ENCODE results near the gene UNCX.
"Not testable (repeated sequence)": the region's sequence is repeated elsewhere in the genome, so short reads cannot be mapped to it uniquely, and the experiment has no call there.

The UNCX gene

DNA sequence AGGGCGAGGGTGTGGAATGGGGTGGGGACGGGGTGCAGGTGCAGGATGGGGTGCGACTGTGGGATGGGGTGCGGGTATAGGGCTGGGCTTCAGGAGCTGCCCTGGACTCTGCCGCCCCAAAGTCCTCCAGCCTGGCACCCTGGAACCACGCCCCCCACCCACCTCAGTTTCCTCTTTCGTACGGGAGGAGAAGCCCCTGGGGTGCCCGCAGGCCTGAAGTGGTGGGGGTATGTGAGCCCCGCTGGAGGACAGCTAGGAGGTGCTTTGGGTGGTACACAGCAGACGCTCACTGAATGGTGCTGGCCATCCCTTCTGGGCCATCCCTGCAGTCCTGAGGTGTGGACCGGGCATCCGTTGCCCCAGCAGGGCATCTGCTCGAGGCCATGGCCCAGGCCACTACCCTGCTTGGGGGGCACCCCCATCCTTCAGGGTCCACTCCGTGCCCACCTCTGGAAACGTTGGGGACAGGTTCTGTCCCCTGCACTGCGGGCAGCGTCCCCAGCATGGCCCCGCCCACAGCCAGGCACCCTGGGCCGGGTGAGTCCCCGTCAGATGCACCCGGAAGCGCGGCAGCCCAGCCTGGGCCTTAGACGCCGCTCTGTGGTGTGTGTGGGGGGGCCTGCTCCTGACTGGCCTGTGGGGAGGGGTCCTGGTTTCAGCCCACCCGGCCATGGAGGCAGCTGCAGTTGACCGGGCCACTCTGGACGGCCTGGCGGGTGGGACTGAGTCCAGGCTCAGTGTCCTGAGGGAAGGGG, 41.6 kb downstream of the UNCX start:
- H3K4me3 ChIP-seq (ENCODE audit: low read length) = no peak overlapping the region
- no peak for TF ChIP-seq ZNF274 (IDR thresholded peaks at IDR 0.05; ENCODE audit: low read depth, low read length)

DNA sequence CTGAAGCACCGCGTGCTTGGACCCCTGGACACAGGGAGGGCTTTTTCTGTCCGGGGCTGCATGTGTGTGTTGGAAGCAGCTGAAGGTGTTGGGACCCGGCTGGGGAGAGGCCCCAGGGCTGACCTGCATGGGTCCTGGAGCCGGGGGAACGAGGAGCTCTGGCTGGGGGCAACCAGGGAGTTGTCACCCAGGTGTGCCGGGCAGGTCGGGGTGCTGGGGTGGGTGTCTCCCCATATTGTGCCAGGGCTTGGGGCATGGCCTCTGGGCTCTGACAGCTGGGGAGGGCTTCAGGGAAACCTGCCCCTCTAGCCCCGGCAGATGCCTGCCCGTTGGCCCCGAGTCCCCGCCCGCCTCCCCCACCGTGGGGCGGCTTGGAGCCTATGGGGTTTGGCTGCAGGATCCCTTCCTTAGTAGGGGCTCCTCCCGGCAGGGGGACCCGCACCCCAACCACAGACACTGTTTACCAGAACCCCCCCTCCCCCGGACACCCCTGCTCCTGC, 42.3 kb downstream of the UNCX start:
- H3K4me3 ChIP-seq (ENCODE audit: low read length) = no peak overlapping the region
- TF ChIP-seq ZNF274 (IDR thresholded peaks at IDR 0.05; ENCODE audit: low read depth, low read length) = no peak

DNA sequence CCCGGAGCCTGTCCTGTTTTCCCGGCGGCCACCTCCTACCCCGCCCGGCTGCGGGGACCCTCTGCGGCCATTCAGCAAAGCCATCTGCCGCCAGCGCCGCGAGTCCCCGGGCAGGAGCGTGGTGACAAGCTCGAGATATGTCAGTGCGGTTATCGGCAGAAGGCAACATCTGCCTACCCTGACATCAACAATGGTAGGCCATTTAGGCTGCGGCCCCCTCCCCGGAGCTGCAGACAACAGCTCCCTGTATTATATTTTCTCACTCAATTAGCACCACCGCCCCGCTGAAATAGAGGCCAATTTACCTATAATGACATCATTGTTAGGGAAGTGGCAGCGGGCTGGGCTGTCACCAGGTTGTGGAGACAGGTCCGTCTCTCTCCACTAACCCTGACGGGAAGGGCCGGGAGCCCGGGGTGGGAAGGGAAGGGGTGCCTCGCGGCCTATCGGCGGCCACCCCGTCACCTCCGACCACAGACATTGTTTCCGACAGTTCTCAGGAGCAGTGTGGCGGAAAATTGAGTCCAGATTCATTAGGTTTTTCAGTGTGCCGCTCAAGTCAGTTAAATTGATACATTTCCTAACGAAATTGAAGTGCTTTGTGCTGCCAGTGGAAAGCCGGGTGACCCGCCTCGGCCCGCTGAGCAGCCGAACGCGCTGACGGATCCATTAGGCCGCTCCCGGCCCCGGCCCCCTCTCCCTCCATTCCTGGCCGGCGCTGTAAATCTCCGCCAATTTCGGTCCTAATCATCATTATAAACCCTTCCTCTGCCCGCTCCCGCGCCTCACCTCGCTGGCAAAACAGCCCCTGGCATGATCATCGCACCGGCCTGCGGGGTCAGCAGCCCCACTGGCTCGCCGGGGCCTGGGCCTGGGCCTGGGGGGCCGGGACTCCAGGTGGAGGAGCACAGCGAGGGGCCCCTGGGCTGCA, 43.0 kb downstream of the UNCX start:
- H3K4me3 ChIP-seq (ENCODE audit: low read length) = no peak overlapping the region
- TF ChIP-seq ZNF274 (IDR thresholded peaks at IDR 0.05; ENCODE audit: low read depth, low read length) = no peak

DNA sequence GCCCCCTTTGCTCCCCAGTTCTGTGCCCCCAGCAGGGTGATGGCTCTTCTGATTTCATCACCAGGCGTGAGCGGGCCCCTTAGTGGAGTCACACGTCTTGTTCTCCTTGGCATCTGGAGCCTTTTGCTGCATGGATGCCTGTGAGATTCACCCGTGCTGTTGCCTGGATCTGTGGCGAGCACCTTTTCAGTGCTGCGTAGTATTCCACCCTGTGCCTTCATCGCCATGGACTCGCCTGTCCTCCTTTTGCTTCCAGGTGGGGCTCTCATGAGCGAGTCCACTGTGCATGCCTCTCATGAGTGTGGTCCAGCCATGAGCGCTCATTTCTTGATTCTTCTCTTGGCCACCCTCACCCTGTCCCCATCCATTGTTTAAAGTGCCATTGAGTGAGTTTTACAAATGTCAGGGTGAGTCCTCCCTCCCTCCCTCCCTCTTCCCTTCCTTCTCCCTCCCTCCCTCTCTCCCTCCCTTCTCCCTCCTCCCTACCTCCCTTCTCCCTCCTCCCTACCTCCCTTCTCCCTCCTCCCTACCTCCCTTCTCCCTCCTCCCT, 44.0 kb downstream of the UNCX start:
- TF ChIP-seq ZNF274 (IDR thresholded peaks at IDR 0.05; ENCODE audit: low read depth, low read length) = no peak
- H3K4me3 ChIP-seq (ENCODE audit: low read length) = no peak overlapping the region

DNA sequence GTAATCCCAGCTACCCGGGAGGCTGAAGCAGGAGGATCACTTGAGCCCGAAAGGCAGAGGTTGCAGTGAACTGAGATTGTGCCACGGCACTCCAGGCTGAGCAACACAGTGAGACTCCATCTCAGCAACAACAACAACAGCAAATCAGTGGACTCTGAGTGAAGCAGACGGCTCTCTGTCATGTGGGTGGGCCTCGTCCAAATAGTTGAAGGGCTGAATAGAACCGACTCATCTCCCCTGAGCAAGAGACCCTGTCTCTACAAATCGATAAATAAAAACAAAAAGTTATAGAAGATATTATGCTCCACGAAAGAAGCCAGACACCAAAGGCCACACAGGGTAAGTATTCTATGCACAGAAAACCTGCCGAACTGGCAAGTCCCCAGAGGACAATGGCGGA, 45.9 kb downstream of the UNCX start:
- no peak overlapping the region for H3K4me3 ChIP-seq (ENCODE audit: low read length)
- TF ChIP-seq ZNF274 (IDR thresholded peaks at IDR 0.05; ENCODE audit: low read depth, low read length) = no peak

DNA sequence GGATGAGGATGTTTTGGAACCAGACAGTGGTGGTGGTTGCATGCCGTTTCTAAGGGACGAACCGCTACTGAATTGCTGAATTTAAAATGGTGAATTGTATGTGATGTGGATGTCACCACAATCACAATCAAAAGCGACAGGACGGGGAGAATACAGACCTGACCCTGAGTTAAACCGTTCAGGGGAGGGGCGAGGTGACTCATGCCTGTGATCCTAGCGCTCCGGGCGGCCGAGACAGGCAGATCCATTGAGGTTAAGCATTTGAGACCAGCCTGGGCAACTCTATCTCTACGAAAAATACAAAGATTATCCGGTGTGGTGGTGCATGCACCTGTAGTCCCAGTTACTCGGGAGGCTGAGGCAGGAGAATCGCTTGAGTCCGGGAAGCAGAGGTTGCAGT, 46.4 kb downstream of the UNCX start:
- H3K4me3 ChIP-seq (ENCODE audit: low read length) = no peak overlapping the region
- TF ChIP-seq ZNF274 (IDR thresholded peaks at IDR 0.05; ENCODE audit: low read depth, low read length) = no peak

DNA sequence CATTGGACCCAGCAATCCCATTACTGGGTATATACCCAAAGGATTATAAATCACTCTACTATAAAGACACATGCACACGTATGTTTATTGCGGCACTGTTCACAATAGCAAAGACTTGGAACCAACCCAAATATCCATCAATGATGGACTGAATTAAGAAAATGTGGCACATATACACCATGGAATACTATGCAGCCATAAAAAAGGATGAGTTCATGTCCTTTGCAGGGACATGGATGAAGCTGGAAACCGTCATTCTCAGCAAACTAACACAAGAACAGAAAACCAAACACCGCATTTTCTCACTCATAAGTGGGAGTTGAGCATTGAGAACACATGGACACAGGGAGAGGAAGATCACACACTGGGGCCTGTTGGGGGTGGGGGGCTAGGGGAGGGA, 47.2 kb downstream of the UNCX start:
- H3K4me3 ChIP-seq (ENCODE audit: low read length) = not testable (repeated sequence)

DNA sequence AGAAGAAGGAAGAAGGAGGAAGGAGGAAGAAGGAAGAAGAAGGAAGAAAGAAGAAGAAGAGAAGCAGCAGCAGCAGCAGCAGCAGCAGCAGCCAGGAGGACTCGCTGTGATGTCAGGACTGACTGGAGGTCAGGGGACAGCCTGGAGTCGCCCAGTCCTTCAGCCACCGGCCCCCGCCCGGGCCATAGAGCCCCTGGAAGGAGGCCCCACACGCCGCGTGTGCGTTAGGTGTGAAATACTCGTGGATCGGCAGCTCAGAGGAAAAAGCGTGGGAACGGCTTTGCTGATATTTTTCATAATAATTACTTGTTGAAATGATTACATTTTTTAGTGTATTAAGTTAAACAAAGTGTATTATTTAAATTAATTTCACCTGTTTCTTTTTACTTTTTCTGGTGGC, 48.4 kb downstream of the UNCX start:
- no peak for TF ChIP-seq ZNF274 (IDR thresholded peaks at IDR 0.05; ENCODE audit: low read depth, low read length)

DNA sequence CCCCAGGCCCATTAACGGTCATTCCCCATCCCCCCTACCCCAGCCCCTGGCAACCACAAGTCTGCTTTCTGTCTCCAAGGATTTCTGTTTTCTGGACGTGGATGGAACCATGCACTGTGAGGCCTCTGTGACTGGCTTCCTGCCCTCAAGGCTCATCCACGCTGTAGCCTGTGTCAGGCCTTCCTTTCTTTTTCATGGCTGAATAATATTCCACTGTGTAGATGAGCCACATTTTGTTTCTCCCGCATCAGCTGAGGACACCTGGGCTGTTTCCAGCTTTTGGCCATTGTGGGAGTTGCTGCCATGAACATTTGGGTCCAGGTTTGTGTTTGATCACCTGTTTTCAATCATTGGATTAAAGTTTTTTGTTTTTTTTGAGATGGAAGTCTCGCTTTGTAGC, 50.0 kb downstream of the UNCX start:
- no peak for TF ChIP-seq ZNF274 (IDR thresholded peaks at IDR 0.05; ENCODE audit: low read depth, low read length)
- no peak overlapping the region for H3K4me3 ChIP-seq (ENCODE audit: low read length)

More for the DNA sequence above, 48.4 kb downstream of the UNCX start:
- no peak overlapping the region for H3K4me3 ChIP-seq (ENCODE audit: low read length)

DNA sequence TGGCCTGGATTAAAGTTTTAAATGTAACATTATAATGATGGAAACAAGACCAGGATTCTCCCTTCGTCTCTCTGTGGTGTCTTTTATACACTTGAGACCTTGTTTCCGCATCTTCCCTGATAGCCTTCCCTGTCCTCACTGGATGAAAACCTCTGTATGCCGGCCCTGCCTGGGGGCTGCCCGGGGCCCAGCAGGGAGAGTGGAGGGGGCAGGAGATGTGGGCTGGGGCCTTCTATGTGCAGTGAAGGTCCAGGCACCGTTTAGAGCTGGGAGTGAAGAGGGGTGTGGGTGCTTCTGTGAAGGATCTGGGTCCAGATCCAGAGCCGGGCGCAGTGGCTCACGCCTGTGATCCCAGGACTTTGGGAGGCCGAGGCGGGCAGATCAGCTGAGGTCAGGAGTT, 50.7 kb downstream of the UNCX start:
- TF ChIP-seq ZNF274 (IDR thresholded peaks at IDR 0.05; ENCODE audit: low read depth, low read length) = no peak

DNA sequence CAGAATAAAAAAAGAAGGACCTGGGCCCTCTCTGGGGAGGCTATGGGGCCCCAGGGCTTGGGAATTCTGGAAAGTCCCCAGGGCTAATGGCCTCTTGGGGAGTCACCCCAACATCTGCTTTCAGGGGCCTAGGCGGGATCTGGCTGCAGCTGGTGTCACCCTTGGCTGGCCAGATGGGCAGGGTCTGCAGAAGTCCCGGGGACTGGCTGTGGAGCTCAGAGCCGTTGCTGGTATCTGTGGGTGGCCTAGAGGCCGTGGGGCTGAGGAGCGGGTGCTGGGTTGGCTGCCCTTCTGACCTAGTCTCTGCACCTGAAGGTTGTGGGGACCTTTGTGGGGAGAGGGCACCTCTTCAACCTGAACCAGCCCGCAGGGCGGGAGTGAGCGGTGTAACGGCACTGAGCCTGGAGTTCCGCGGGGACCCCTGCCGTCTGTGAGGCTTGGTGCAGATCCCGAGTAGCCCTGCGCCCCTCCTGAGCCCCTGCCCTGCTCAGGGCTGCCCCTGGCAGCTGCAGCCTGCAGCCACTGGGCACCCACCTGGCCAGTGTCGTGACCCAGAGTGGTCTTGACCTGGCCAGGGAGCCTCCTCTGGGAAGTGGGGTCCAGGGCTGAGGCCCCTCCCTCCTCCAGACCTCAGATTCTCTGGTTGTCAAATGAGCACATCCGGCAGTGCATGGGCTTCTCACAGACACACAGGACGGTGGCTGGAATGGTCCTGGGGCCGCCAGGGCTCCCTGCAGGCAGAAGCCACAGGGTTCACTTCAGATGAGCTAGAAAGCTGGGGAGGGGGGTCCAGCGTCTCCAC, 51.5 kb downstream of the UNCX start:
- TF ChIP-seq ZNF274 (IDR thresholded peaks at IDR 0.05; ENCODE audit: low read depth, low read length) = no peak
- H3K4me3 ChIP-seq (ENCODE audit: low read length) = no peak overlapping the region

More for the DNA sequence above, 50.7 kb downstream of the UNCX start:
- no peak overlapping the region for H3K4me3 ChIP-seq (ENCODE audit: low read length)

DNA sequence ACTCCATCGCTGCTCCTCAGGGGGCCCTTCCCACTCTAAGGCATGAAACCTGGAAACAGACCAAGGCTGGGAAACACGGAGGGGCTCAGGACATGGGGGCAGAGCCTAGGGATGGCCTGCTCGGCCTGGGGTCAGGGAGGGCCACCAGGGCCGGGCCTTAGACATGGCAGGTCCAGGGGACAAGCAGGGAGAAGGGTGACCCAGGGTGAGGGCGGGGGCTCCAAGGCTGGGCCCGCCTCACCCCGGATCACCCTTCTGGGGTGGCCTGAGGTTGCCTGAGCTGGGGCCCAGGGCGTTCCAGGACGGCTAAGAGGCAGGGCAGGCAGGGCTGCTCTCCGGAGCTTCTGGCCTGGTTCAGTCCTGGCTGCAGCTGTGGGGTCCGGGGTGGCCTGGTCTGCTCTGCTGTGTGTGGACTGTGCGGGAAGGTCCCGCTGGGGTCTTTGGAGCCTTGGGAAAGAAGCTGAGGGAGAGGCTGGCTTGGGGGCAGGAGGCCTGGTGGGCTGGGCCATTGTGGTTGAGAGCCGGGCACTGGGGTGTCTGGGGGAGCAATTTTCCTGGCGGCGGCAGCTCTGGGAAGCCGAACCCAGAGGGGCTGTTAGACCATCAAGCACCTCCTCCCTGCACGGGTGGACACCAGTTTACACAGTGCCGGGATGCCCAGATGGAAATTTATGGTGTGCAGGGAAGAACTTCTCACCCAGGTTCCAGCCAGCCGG, 52.2 kb downstream of the UNCX start:
- H3K4me3 ChIP-seq (ENCODE audit: low read length) = no peak overlapping the region
- TF ChIP-seq ZNF274 (IDR thresholded peaks at IDR 0.05; ENCODE audit: low read depth, low read length) = no peak

DNA sequence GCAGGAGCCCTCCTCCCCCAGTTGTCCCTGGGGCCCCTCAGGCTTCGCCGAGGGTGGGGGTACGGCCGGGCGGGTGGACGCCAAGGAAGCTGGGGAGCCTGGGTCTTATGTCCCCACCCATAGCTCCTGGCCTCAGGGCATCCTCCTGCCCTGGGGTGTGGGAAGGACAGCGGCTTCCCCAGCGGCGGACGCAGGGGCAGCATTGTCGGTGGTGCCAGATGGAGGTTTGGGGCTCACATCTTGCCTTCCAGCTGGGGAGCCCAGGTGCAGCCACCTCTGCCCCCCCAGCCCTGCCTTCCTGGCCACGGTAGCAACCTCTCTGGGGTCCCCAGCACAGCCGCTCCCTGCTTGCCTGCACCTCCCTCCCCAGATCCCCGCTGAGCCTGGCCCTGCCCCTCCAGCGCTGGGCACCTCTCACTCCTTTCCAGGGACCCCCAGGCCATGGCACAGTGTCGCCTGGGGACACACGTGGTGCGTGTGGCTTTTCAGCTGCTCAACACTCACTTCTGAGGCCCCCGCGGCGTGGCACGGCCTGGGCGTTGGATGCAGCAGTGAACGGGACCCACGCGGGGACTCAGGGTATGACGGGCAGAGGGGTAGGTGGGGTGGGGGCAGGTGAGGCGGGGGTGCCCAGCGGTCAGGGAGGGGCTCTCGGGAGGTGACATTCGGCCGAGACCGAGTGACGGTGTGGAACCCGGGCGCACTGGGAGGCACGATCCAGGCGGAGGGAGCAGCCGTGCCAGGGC, 53.1 kb downstream of the UNCX start:
- no peak overlapping the region for H3K4me3 ChIP-seq (ENCODE audit: low read length)
- TF ChIP-seq ZNF274 (IDR thresholded peaks at IDR 0.05; ENCODE audit: low read depth, low read length) = no peak

Measured in GM08714 (cell line).